Activated effector memory CD4-positive, alpha-beta T cell treated with Interleukin-2 at 50 U/mL for 16 hours (primary cell): ENCODE data around the gene PLCD3.

ENCODE experiments used
- DNase-seq: peaks from one replicate; pipeline ENCODE4 v3.0.0-alpha.2; 2020

The PLCD3 gene

GRCh38 chr17:45060797-45061605, 71.3 kb downstream of the PLCD3 start, which contains the start of gene NMT1:
TSS of gene NMT1 (plus strand) at chr17:45061317. CDS start at chr17:45061330, 13 bp downstream.
- peak; percentile 94 for DNase-seq

DNA sequence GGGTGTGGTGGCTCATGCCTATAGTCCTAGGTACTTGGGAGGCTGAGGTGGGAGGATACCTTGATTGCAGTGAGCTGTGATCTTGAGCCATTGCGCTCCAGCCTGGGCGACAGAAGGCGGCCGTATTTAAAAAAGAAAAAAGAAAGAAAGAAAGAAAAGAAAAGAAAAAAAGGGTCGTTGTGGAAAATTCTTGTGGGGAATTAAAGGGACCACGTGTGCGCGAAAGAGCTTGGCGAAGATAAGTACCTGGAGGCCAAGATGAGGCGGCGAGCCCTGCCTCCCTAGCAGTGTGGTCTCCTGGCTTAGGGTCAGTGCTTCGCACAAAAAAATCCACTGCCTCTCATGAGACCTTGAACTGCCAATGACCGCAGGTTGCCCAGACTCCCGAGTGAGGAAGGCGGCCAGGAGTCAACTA, 71.9 kb downstream of the PLCD3 start:
- no peak for DNase-seq
